BLaER1 treated with 17β-estradiol and CSF1 and Interleukin-3, amounts not matched to agents 10 nM and 100 nM (cell line): ENCODE data around the gene BUD31.

ENCODE experiments used
- H3K27ac ChIP-seq, 11 experiments: shearing (Covaris generic); formaldehyde crosslinking; 2 replicates each; pipeline ENCODE4 v1.8.1; 2022
- H3K27me3 ChIP-seq, 11 experiments: shearing (Covaris generic); formaldehyde crosslinking; 2 replicates each; pipeline ENCODE4 v1.8.1; 2022
- H3K36me3 ChIP-seq, 11 experiments: shearing (Covaris generic); formaldehyde crosslinking; 2 replicates each; pipeline ENCODE4 v1.8.1; 2022
- H3K4me1 ChIP-seq, 10 experiments: shearing (Covaris generic); formaldehyde crosslinking; 2 replicates each; pipeline ENCODE4 v1.8.1; 2022
- H3K4me2 ChIP-seq, 11 experiments: shearing (Covaris generic); formaldehyde crosslinking; 2 replicates each; pipeline ENCODE4 v1.8.1; 2022
- H3K4me3 ChIP-seq, 10 experiments: shearing (Covaris generic); formaldehyde crosslinking; 2 replicates each; pipeline ENCODE4 v1.8.1; 2022
- H3K9ac ChIP-seq, 11 experiments: shearing (Covaris generic); formaldehyde crosslinking; 2 replicates each; pipeline ENCODE4 v1.8.1; 2022
- H3K9me3 ChIP-seq, 11 experiments: shearing (Covaris generic); formaldehyde crosslinking; replicated peaks in 1 of 11; 2 replicates each; pipeline ENCODE4 v1.8.1; 2022
- H4K20me1 ChIP-seq, 11 experiments: shearing (Covaris generic); formaldehyde crosslinking; 2 replicates each; pipeline ENCODE4 v1.8.1; 2022
- Cebpa-rat ChIP-seq, 11 experiments: shearing (Covaris generic); IDR thresholded peaks; 2 replicates each; pipeline ENCODE4 v1.8.1; 2022

The BUD31 gene

DNA sequence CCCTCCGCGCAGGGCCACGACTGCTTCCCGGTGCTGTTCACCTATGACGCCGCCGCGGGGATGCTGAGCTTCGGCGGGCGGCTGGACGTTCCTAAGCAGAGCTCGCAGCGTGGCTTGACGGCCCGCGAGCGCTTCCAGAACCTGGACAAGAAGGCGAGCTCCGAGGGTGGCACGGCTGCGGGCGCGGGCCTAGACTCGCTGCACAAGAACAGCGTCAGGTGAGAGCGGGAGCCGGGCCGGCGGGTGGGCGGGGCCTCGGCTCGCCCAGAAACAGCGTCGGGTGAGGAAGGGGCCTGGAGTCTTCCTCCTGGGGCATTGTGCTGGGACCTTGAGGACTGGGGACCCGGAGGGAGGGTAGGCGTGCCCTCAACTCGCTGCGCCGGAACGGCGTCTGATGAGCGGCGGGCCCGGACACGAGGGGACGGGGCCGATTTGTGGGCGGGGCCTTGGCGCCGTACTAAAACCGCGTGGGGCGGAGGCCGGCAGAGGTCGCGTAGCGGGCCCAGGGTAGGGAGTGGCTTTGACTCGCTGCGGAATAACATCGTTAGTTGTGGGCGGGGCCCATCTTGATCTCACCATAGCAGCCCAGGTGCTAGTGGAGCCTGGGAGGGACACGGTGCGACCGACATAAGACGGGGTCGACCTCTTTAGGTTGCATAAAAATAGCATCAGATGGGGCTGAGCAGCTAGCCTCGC lies 16.0 kb upstream of the BUD31 start:
- Histone ChIP-seq H3K4me1 (peaks cover 20 to 51% (median 29%) of the 10 kb centered on the region in 10 experiments), H3K4me3 (peak overlapping the region; percentile 38 to 65 (median 54)), H3K27me3 (no peaks in the 10 kb centered on the region), H3K4me2 (peak overlapping the region; percentile 85 to 98 (median 88)), H4K20me1 (peaks cover 41 to 100% (median 99%) of the 10 kb centered on the region in 11 experiments), H3K9ac (peak overlapping the region; percentile 4 to 78 (median 60); a peak in 21 of 22 replicates), H3K36me3 (peaks cover 78 to 98% (median 93%) of the 10 kb centered on the region in 11 experiments), H3K9me3 (no peaks in the 10 kb centered on the region), H3K27ac (peak overlapping the region in 8 of 11 experiments; percentile 17 to 48 (median 35); a peak in 11 of 22 replicates)
- TF ChIP-seq Cebpa-rat (IDR thresholded peaks at IDR 0.05), result no peak

DNA sequence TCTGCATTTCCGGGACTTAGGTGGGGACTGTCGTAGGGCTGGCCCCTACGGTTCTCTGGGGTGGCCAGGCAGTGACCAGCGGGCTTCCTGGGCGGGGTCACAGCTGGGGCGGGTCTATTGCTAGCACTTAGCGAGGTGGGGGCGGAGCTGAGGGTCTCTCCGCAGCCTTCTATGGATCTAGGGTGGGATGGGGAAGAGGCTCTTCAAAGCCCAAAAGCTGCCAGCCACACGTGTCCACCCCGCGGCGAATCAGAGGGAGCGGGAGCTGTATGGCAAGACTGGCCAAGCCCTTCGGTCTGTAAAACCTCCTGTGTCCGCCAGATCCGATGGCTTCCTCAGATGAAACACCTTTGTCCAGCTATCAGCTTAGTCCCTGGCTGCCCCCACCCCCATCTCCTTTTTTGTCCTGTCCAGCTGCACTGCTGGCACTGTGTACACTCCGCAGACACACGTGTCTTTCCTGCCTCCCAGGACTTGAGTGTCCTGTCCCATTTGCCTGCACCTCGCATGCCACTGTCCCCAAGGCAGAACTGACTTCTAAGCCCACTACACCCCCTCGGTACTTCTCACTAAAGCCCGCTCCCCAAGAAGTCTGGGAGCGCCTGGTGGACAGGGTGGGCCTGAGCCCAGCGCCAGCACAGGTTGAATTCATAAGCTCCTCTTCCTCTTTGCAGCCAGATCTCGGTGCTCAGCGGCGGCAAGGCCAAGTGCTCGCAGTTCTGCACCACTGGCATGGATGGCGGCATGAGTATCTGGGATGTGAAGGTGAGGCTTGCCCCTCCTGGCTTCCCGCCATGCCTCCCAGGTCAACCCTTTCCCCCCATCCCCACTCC lies 15.2 kb upstream of the BUD31 start:
- Histone ChIP-seq H3K4me3 (peak overlapping the region in 8 of 10 experiments; percentile 39 to 65 (median 56); a peak in 16 of 20 replicates), H3K4me1 (peaks cover 20 to 51% (median 29%) of the 10 kb centered on the region in 10 experiments), H3K27me3 (no peaks in the 10 kb centered on the region), H4K20me1 (peaks cover 42 to 100% (median 99%) of the 10 kb centered on the region in 11 experiments), H3K4me2 (peak overlapping the region; percentile 85 to 98 (median 88)), H3K27ac (peak overlapping the region in 8 of 11 experiments; percentile 17 to 48 (median 35); a peak in 9 of 22 replicates), H3K36me3 (peaks cover 78 to 98% (median 93%) of the 10 kb centered on the region in 11 experiments), H3K9ac (peak overlapping the region in 10 of 11 experiments; percentile 4 to 78 (median 60); a peak in 16 of 22 replicates), H3K9me3 (no peaks in the 10 kb centered on the region)
- no peak for TF ChIP-seq Cebpa-rat (IDR thresholded peaks at IDR 0.05)

DNA sequence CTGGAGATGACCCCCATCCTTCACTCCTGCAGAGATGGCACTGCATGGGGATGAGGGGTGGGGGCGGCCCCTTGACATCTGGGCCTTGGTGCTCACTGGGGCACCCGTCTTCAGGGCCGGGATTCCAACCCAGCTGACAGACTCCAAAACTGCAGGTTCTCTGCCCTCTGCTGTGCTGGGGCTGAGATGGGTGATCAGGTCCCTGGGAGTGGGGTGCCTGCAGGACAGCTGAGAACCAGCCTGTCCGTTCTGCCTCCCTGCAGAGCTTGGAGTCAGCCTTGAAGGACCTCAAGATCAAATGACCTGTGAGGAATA lies 14.6 kb upstream of the BUD31 start:
- Histone ChIP-seq H3K4me3 (no peak overlapping the region), H3K27me3 (no peaks in the 10 kb centered on the region), H3K27ac (no peak overlapping the region), H3K4me2 (no peak overlapping the region), H3K4me1 (peaks cover 20 to 50% (median 29%) of the 10 kb centered on the region in 10 experiments), H3K9ac (no peak overlapping the region; a peak in 1 of 22 replicates), H3K9me3 (no peaks in the 10 kb centered on the region), H3K36me3 (peaks cover 80 to 98% (median 93%) of the 10 kb centered on the region in 11 experiments), H4K20me1 (peaks cover 48 to 100% (median 99%) of the 10 kb centered on the region in 11 experiments)
- no peak for TF ChIP-seq Cebpa-rat (IDR thresholded peaks at IDR 0.05)

DNA sequence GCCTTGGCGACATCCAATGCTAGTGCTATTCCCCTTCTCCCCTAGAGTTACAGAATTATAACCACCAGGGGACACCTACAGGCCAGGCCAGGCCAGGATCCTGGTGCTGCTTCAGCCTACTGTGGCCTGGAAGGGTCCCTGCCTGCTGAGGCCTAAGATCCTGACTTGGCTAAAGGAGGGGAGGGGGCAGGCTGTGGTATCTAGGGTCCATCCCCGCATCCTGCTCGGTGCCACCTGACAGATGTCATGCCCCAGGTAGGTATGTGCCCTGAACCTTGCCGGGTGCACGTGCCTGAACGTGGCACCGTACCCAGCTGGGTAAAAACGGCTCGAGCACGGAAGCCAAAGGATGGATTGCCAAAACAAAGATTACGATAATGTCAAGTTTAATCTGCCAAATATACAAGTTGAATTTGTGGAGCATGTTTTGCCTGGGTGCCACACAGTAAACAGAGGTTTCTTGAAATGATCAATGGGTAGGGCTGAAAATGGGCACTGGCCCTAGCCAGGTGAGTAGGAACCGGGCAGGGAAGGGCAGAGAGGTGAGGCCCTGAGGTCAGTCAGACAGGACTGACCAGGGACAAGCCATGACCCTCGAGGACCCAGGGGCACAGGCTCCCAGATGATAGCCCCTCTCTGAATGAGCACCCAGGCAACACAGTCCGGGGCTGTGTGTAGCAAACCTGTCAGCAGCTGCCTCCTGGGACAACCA lies 13.0 kb upstream of the BUD31 start:
- Histone ChIP-seq H3K4me2 (no peak overlapping the region), H3K4me3 (no peak overlapping the region), H3K9me3 (no peaks in the 10 kb centered on the region), H3K36me3 (peaks cover 80 to 98% (median 93%) of the 10 kb centered on the region in 11 experiments), H3K27me3 (no peaks in the 10 kb centered on the region), H3K4me1 (peaks cover 20 to 34% (median 26%) of the 10 kb centered on the region in 10 experiments), H4K20me1 (peaks cover 64 to 100% (median 99%) of the 10 kb centered on the region in 11 experiments), H3K27ac (no peak overlapping the region), H3K9ac (no peak overlapping the region; a peak in 2 of 22 replicates)
- TF ChIP-seq Cebpa-rat (IDR thresholded peaks at IDR 0.05), result no peak

DNA sequence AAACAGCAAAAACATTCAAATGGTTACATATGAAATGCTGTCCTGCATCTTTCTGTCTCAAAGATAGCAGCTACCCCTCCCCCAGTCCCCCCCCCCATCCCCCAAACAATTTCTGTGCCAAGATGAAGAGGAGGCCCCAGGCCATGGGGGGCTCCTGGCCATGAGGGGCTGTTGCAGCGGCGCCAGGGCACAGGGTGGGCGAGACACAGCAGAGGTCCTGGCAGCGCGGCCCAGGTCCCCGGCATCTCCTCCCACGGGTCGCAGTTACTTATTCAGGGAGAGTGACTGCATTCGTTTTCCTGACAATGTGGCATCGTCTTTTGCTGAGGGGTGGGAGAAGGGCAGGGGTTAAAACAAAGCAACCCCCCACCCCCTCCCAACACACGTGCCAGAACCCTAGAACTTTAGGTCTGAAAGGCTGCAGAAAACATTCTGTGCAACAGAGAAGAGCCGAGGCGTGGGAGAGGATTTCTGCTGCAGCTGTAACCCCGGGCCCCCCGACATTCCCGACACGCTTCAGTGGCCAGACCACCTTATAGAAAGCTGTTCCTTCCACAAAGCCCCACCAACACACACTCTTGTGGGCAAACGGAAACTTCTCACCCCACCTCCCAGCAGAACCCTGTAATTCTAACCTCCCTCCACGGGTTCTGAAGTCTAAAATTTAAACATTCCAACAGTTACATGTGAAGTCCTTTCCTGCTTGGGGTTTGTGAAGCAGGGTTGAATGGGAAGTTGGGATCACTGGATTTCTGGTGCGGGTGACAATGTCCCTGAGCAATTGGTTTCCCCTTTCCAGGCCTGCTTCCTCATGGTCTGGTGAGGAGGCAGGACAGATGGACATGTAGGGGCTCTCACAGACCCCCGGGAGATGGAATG lies 12.1 kb upstream of the BUD31 start:
- no peak overlapping the region; a peak in 1 of 22 replicates for H3K27ac ChIP-seq
- H4K20me1 ChIP-seq, result peaks cover 59 to 100% (median 98%) of the 10 kb centered on the region in 11 experiments
- H3K9me3 ChIP-seq, result no peaks in the 10 kb centered on the region
- H3K27me3 ChIP-seq, result no peaks in the 10 kb centered on the region
- no peak overlapping the region for H3K4me2 ChIP-seq
- H3K9ac ChIP-seq, result peak overlapping the region in 2 of 11 experiments; percentile 9 to 22; a peak in 2 of 22 replicates
- H3K4me1 ChIP-seq, result peaks cover 18 to 25% (median 22%) of the 10 kb centered on the region in 10 experiments
- TF ChIP-seq Cebpa-rat (IDR thresholded peaks at IDR 0.05), result no peak
- no peak overlapping the region for H3K4me3 ChIP-seq
- peaks cover 80 to 98% (median 93%) of the 10 kb centered on the region in 11 experiments for H3K36me3 ChIP-seq

DNA sequence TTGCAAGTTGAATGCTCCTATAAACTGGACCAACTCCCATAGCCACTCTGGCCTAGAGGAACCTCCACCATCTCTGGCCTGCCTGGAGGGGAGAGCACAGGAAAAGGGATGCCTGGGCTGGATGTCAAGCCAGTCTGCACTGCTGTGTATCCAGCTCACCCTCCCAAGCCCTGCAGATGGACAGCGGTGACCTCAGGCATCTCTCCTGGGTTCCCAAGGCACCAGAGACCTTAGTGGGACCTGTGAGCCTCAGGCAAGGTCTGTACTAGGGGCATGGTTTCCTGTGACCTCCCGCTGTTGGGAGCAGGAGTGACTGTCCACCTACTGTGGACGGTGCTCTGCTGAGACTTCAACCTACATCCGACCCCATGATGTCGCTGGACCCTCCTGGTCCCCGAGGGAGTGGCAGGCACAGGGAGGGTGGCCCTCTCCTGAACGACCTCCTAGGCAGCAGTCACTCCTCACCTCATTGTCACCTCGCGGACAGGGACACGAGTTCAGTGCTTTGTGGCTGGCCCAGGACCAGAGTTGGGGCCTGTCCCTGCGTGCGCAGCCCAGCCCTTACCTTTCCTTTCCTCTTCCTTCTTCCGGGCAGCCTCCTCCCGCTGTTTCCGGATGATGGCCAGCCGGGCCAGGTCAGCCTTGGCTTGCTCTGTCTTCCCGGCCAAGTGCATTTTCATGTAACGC lies 11.3 kb upstream of the BUD31 start:
- TF ChIP-seq Cebpa-rat (IDR thresholded peaks at IDR 0.05), result no peak
- peaks cover 52 to 100% (median 96%) of the 10 kb centered on the region in 11 experiments for H4K20me1 ChIP-seq

DNA sequence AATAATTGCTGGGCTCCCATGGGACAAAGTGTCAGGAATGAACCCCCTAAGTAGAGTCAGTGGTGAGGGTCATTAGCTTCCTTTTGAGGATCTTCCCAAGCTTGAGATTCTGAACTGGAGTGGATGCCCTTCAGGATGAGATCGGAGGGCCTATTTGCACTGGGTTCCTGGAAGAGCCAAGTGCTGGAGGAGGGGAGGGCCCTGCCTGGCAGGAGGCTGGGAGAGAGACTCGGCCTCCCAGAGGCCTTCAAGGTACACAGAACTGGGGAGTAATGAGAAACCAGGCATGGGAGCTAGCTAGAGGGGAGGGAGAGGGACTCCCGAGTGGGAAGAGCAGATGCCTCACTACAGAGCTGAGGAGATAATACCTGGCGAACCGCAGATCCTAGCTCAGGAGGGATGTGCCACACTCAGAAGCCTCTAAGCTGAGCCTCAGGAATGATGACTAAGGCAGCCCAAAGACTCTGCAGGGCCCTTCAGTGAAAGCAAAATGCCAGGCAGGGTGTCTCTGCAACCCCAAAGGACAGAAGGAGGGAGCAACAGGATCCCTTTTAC lies 9.8 kb upstream of the BUD31 start:
- Histone ChIP-seq H3K27ac (no peak overlapping the region), H3K36me3 (peaks cover 97 to 99% (median 98%) of the 10 kb centered on the region in 11 experiments), H3K9ac (peak overlapping the region in 3 of 11 experiments; percentile 11 to 45 (median 29); a peak in 3 of 22 replicates), H3K27me3 (no peaks in the 10 kb centered on the region), H3K4me3 (no peak overlapping the region), H3K4me2 (no peak overlapping the region), H4K20me1 (peaks cover 51 to 100% (median 97%) of the 10 kb centered on the region in 11 experiments), H3K9me3 (no peaks in the 10 kb centered on the region), H3K4me1 (peaks cover 0 to 3% (median under 1%) of the 10 kb centered on the region in 10 experiments; a peak in 5 of 20 replicates)
- TF ChIP-seq Cebpa-rat (IDR thresholded peaks at IDR 0.05), result no peak

More for the DNA sequence above, 11.3 kb upstream of the BUD31 start:
- Histone ChIP-seq H3K4me1 (peaks cover 10 to 18% (median 14%) of the 10 kb centered on the region in 10 experiments), H3K4me3 (no peak overlapping the region), H3K36me3 (peaks cover 87 to 98% (median 93%) of the 10 kb centered on the region in 11 experiments), H3K9me3 (no peaks in the 10 kb centered on the region), H3K4me2 (no peak overlapping the region), H3K27me3 (no peaks in the 10 kb centered on the region), H3K27ac (no peak overlapping the region; a peak in 1 of 22 replicates), H3K9ac (peak overlapping the region in 3 of 11 experiments; percentile 5 to 22 (median 9); a peak in 3 of 22 replicates)
